Muscle layer of colon (tissue), 2 donors: ENCODE results near the gene TBXAS1.
A peak's percentile ranks its signal among the peaks of the same experiment; 100 is the strongest.

Source experiments
- H3K27ac ChIP-seq: one replicate; pipeline ENCODE4 v1.7.0; 2013; ENCODE audit warnings: low read depth, mild to moderate bottlenecking, low read length, moderate library complexity
- H3K27me3 ChIP-seq, 2 donors: one replicate each; pipeline ENCODE4 v1.7.0; 2013; ENCODE audit warnings: low read length in 2 of 2, mild to moderate bottlenecking in 2 of 2; ENCODE audit not compliant: insufficient read depth in 2 of 2, control insufficient read depth in 1 of 2
- H3K36me3 ChIP-seq: one replicate; pipeline ENCODE4 v1.7.0; 2013; ENCODE audit warnings: mild to moderate bottlenecking, low read length; ENCODE audit not compliant: insufficient read depth
- H3K4me1 ChIP-seq: one replicate; pipeline ENCODE4 v1.7.0; 2013; ENCODE audit warnings: mild to moderate bottlenecking, low read length; ENCODE audit not compliant: insufficient read depth
- H3K4me3 ChIP-seq, 2 donors: one replicate each; pipeline ENCODE4 v1.7.0; 2013; ENCODE audit warnings: low read length in 2 of 2, low read depth in 1 of 2, mild to moderate bottlenecking in 1 of 2, moderate library complexity in 1 of 2
- H3K9ac ChIP-seq: one replicate; pipeline ENCODE4 v1.7.0; 2013; ENCODE audit warnings: low read length
- H3K9me3 ChIP-seq: one replicate; pipeline ENCODE4 v1.7.0; 2013; ENCODE audit warnings: mild to moderate bottlenecking, low read length
- donor health status: abdominal sarcoma.
- donor health status: Adenocarcinoma of cecum.

Gene TBXAS1

GRCh38 chr7:140060788-140061606 is 231.9 kb downstream of the TBXAS1 start:
- H3K36me3 ChIP-seq, result no peaks in the 10 kb centered on the region
- H3K4me3 ChIP-seq, result peak overlapping the region in 1 of 2 donors; percentile 81
- H3K27me3 ChIP-seq, result no peaks in the 10 kb centered on the region
- no peaks in the 10 kb centered on the region for H3K9me3 ChIP-seq
- H3K4me1 ChIP-seq, result peaks cover 24% of the 10 kb centered on the region
- H3K27ac ChIP-seq, result no peak overlapping the region
- H3K9ac ChIP-seq, result no peak overlapping the region

GRCh38 chr7:140061607-140061930 is 232.5 kb downstream of the TBXAS1 start:
- H3K36me3 ChIP-seq, result no peaks in the 10 kb centered on the region
- H3K27ac ChIP-seq, result peak overlapping the region; percentile 27
- no peaks in the 10 kb centered on the region for H3K27me3 ChIP-seq
- no peaks in the 10 kb centered on the region for H3K9me3 ChIP-seq
- H3K4me1 ChIP-seq, result peaks cover 24% of the 10 kb centered on the region
- H3K9ac ChIP-seq, result peak overlapping the region; percentile 60
- H3K4me3 ChIP-seq, result peak overlapping the region in 1 of 2 donors; percentile 81

- Histone ChIP-seq H3K4me1 (peaks cover 24% of the 10 kb centered on the region), H3K9ac (peak overlapping the region; percentile 60), H3K9me3 (no peaks in the 10 kb centered on the region), H3K36me3 (no peaks in the 10 kb centered on the region), H3K27ac (peak overlapping the region; percentile 77), H3K4me3 (peak overlapping the region; percentile 63 to 81), H3K27me3 (no peaks in the 10 kb centered on the region)
Observed at GRCh38 chr7:140062118-140062527, 233.1 kb downstream of the TBXAS1 start.

GRCh38 chr7:140062528-140063299 is 233.7 kb downstream of the TBXAS1 start, which contains the start of gene PARP12:
TSS of gene PARP12 (minus strand) at chr7:140062951. CDS start at chr7:140062847, 104 bp downstream.
- Histone ChIP-seq H3K36me3 (no peaks in the 10 kb centered on the region), H3K4me3 (peak within 1 kb of the TSS; percentile 81 to 92), H3K27ac (peak within 1 kb of the TSS; percentile 77), H3K27me3 (no peaks in the 10 kb centered on the region), H3K9ac (peak within 1 kb of the TSS; percentile 80), H3K4me1 (peaks cover 24% of the 10 kb centered on the region), H3K9me3 (no peaks in the 10 kb centered on the region)

GRCh38 chr7:140067052-140067451 is 238.0 kb downstream of the TBXAS1 start:
- Histone ChIP-seq H3K4me3 (no peak overlapping the region), H3K9ac (no peak overlapping the region), H3K27ac (no peak overlapping the region), H3K36me3 (no peaks in the 10 kb centered on the region), H3K9me3 (no peaks in the 10 kb centered on the region), H3K4me1 (no peaks in the 10 kb centered on the region), H3K27me3 (no peaks in the 10 kb centered on the region)

- Histone ChIP-seq H3K4me3 (no peak overlapping the region), H3K4me1 (no peaks in the 10 kb centered on the region), H3K36me3 (no peaks in the 10 kb centered on the region), H3K9ac (no peak overlapping the region), H3K9me3 (no peaks in the 10 kb centered on the region), H3K27me3 (no peaks in the 10 kb centered on the region), H3K27ac (no peak overlapping the region)
Observed at GRCh38 chr7:140068033-140068432, 239.0 kb downstream of the TBXAS1 start.

GRCh38 chr7:140069298-140069949 is 240.4 kb downstream of the TBXAS1 start:
- no peak overlapping the region for H3K4me3 ChIP-seq
- H3K36me3 ChIP-seq, result no peaks in the 10 kb centered on the region
- H3K9me3 ChIP-seq, result no peaks in the 10 kb centered on the region
- no peaks in the 10 kb centered on the region for H3K27me3 ChIP-seq
- no peak overlapping the region for H3K27ac ChIP-seq
- no peak overlapping the region for H3K9ac ChIP-seq
- no peaks in the 10 kb centered on the region for H3K4me1 ChIP-seq
